Endothelial cell of umbilical vein (primary cell): Measurements from ENCODE around the gene GALNT17.

Source experiments
- CTCF ChIP-seq, 2 donors: IDR thresholded peaks; 1 replicate in 1 of 2; 2 replicates in 1 of 2; pipeline ENCODE4 v1.5.1; 2011; ENCODE audit warnings: low read length in 2 of 2, mild to moderate bottlenecking in 2 of 2, moderate library complexity in 2 of 2, control low read depth in 1 of 2, inconsistent platforms in 1 of 2, low read depth in 1 of 2; ENCODE audit not compliant: insufficient read depth in 1 of 2; ENCODE audit errors: extremely low read depth in 1 of 2
- EZH2 ChIP-seq: IDR thresholded peaks from 2 replicates; pipeline ENCODE4 v1.6.1; 2012; ENCODE audit warnings: borderline replicate concordance, low read depth, mild to moderate bottlenecking, moderate library complexity, low read length, inconsistent platforms; ENCODE audit not compliant: severe bottlenecking
- FOS ChIP-seq: IDR thresholded peaks from 2 replicates; pipeline ENCODE4 v1.6.1; 2011; ENCODE audit warnings: mild to moderate bottlenecking, low read length, moderate library complexity, borderline replicate concordance; ENCODE audit not compliant: insufficient read depth
- GATA2 ChIP-seq: IDR thresholded peaks from 2 replicates; pipeline ENCODE4 v1.7.0; 2011; ENCODE audit warnings: low read depth, mild to moderate bottlenecking, moderate library complexity, mixed read lengths, low read length; ENCODE audit not compliant: insufficient read length, insufficient read depth
- JUN ChIP-seq: IDR thresholded peaks from 2 replicates; pipeline ENCODE4 v1.6.1; 2011; ENCODE audit warnings: borderline replicate concordance, low read depth; ENCODE audit not compliant: insufficient read length, insufficient read depth
- MAX ChIP-seq: IDR thresholded peaks from 2 replicates; pipeline ENCODE4 v1.6.1; 2011; ENCODE audit not compliant: insufficient read depth, insufficient read length
- MYC ChIP-seq: IDR thresholded peaks from one replicate; pipeline ENCODE4 v1.6.1; 2011; ENCODE audit warnings: mild to moderate bottlenecking, low read depth, low read length
- POLR2A ChIP-seq: IDR thresholded peaks from 2 replicates; pipeline ENCODE4 v1.6.1; 2012; ENCODE audit warnings: low read depth, mild to moderate bottlenecking, control low read depth, low read length
- POLR2AphosphoS5 ChIP-seq: IDR thresholded peaks from 2 replicates; pipeline ENCODE4 v1.6.1; 2012; ENCODE audit warnings: low read depth, mild to moderate bottlenecking, control low read depth, low read length, moderate library complexity; ENCODE audit not compliant: insufficient read depth

- TF ChIP-seq MAX, result no peak
- no peak for TF ChIP-seq POLR2A
- no peak for TF ChIP-seq CTCF (IDR thresholded peaks at IDR 0.05; ENCODE audit: extremely low read depth in 1 of 2, insufficient read depth in 1 of 2, low read depth in 1 of 2, low read length in 2 of 2)
- no peak for TF ChIP-seq EZH2
- no peak for TF ChIP-seq FOS
- no peak for TF ChIP-seq POLR2AphosphoS5
- TF ChIP-seq GATA2, result no peak
- TF ChIP-seq MYC, result no peak
- no peak for TF ChIP-seq JUN
Observed at GRCh38 chr7:71488308-71488707, 356.4 kb downstream of the GALNT17 start.
